KG1 (cell line): ENCODE measurements around the gene CCNYL1.

Source experiments
- DNase-seq: peaks from one replicate; lab custom pipeline; 2025; lab: John Stamatoyannopoulos, UW

CCNYL1 gene

DNA sequence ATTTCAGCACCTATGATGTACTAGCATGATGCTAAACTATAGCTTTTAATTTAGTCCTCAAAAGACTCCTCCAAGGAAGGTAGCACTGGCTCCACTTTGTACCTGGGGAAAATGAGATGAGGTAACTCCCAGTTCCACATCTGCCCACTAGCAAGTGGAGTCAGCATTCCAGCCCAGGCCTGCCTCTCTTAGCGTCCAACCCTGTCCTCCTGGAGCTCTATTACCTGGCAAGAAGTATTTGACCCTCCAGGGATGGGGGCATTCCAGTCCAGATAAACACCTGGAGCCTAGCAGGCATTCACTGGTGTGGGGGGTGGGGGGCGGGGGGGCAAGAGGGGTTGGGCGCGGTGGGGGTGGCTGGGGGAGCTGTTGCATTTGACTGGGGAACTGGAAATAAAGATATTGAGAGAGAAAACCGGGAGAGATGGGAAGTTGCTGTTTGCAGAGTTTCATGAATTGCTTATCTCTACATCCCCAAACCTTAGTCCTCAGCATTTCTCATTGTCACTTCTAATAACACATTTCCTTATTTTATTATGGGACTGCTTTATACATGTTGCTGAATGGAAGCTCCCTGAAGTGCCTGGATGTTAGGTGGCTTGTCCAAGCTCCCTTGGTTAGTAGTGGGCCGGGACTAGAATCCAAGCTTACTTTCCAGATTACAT is 80.3 kb downstream of the CCNYL1 start:
- DNase-seq = no peak

DNA sequence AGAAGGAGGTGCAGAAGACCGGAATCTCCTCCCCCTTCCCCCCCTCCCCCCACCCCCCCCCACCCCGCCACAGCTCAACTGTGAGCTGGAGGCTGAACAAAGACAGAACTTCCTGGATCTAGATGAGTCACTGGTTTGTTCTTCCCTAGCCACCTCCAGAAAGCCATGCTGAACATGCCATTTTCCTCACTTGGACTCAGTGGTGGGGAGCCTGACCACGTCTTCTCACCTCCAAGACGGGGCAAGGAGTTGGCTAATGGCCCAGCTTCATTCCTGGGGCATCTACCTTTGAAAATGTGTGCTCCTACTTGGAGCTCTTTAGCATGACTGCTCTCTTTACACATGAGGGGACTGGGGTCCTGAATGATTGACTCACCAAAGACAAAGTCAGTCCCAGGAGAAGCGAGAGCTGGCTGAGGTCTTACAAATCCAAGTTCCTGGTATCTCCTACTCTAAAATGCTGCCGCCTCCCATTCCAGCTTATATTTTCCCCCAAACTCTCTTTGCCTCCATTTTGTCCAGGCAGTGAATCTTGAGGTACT is 80.9 kb downstream of the CCNYL1 start:
- no peak for DNase-seq

DNA sequence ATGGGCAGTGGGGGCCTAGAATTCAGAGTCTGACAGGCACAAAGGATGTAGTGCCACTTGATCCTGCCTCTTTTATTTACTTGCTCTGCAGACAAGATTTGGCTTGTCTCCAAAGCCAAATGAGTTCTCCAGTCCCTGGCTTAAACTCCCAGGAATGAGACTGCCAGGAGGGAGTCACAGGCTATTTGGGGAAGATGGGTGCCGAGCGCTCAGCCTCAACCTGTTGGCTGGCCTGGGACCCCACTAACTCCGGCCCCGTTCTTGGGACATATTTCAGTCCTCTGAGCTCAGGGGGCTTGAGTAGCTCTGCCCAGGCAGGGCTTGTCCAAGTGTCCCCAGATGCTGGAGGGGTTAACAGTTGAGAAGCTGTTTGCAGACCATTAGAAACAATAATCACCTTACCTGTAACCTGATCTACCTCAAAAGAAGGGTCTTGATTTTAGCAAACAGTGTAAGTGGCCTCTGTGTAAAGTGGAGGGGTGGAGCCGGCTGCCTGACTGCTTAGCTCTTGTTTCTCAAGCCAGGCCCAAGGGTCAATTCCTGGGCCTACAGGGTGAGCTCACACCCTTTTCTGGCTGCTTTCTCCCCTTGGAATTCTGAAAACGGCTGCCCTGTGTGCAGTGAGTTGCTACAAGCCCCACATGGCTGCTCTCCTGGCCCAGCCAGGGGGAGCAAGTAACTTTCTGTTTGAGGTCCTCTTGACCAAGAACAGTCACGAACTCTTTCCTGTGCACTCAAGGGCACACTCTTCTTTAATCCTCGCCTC is 85.3 kb downstream of the CCNYL1 start:
- no peak for DNase-seq

DNA sequence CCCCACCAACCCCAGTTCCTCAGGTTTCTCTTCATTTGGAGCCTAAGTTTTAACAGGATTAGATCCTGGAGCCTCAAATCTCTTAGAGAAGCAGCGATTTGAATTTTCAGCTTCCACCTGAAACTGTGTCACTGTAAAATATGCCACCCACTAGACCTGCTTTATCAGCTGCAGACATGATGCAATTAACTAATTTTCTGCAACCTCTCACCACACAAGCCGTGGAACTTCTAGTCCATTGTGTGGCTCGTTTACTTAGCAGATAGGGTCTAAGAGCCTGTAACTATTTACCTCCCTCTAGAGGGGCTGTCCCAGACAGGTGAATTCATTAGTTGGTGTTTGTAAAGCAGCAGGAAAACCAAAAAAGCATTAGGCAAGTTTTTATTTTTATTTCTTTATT is 89.8 kb downstream of the CCNYL1 start:
- no peak for DNase-seq

DNA sequence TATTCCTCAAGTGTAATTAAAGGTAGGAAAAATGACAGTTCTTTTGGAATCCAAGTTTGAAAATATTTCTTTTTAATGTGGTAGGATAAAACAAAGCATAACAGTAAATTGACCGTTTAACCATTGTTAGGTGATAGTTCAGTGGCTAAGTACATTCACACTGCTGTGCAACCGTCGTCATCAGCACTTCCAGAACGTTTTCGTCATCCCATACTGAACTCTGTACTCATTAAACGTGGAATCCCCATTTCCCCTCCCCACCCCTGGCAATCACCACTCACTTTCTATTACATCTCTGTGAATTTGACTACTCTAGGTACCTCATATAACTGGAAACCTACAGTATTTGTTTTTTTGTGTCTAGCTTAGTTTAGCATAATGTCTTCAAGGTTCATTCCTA is 91.2 kb downstream of the CCNYL1 start:
- DNase-seq = no peak
